HEK293 (cell line): ENCODE measurements around the gene KLK10.

ENCODE experiments used
- KLF7 ChIP-seq: fragments of 450-650 bp; formaldehyde crosslinking; IDR thresholded peaks from 2 replicates; pipeline ENCODE4 v1.5.1; 2016; ENCODE audit warnings: missing biosample characterization, missing genetic modification characterization, borderline replicate concordance
- ZNF121 ChIP-seq: fragments of 450-650 bp; formaldehyde crosslinking; IDR thresholded peaks from 2 replicates; pipeline ENCODE4 v1.5.1; 2016; ENCODE audit warnings: missing biosample characterization, missing genetic modification characterization
- ZNF324 ChIP-seq: fragments of 450-650 bp; formaldehyde crosslinking; IDR thresholded peaks from 2 replicates; pipeline ENCODE4 v1.5.1; 2016; ENCODE audit warnings: missing biosample characterization, missing genetic modification characterization
- ZNF510 ChIP-seq: fragments of 450-650 bp; formaldehyde crosslinking; IDR thresholded peaks from 2 replicates; pipeline ENCODE4 v1.5.1; 2018; ENCODE audit warnings: mild to moderate bottlenecking, missing genetic modification characterization, missing biosample characterization; ENCODE audit not compliant: insufficient replicate concordance
- ZNF701 ChIP-seq: fragments of 450-650 bp; formaldehyde crosslinking; IDR thresholded peaks from 2 replicates; pipeline ENCODE4 v1.5.1; 2016; ENCODE audit warnings: missing biosample characterization, missing genetic modification characterization
- ZNF777 ChIP-seq: fragments of 450-650 bp; formaldehyde crosslinking; IDR thresholded peaks from 2 replicates; pipeline ENCODE4 v1.5.1; 2017; ENCODE audit warnings: missing biosample characterization, missing genetic modification characterization, borderline replicate concordance
- ZNF830 ChIP-seq: fragments of 450-650 bp; IDR thresholded peaks from 2 replicates; pipeline ENCODE4 v1.5.0; 2018; ENCODE audit warnings: missing biosample characterization, missing genetic modification characterization, low read depth, mild to moderate bottlenecking, moderate library complexity
- ZSCAN16 ChIP-seq: fragments of 450-650 bp; formaldehyde crosslinking; IDR thresholded peaks from 2 replicates; pipeline ENCODE4 v1.5.1; 2016; ENCODE audit warnings: missing biosample characterization, missing genetic modification characterization
- TF ChIP-seq, protein P1 (sequence below): fragments of 450-650 bp; formaldehyde crosslinking; IDR thresholded peaks from 2 replicates; pipeline ENCODE4 v1.5.1; 2016; ENCODE audit warnings: missing biosample characterization, missing genetic modification characterization
- TF ChIP-seq, protein P2 (sequence below): fragments of 450-650 bp; formaldehyde crosslinking; IDR thresholded peaks from 2 replicates; pipeline ENCODE4 v1.5.1; 2016; ENCODE audit warnings: missing biosample characterization, missing genetic modification characterization
- TF ChIP-seq, protein P3 (sequence below): fragments of 450-650 bp; formaldehyde crosslinking; IDR thresholded peaks from 2 replicates; pipeline ENCODE4 v1.5.1; 2017; ENCODE audit warnings: missing biosample characterization, mild to moderate bottlenecking, missing genetic modification characterization, moderate library complexity

DNA sequence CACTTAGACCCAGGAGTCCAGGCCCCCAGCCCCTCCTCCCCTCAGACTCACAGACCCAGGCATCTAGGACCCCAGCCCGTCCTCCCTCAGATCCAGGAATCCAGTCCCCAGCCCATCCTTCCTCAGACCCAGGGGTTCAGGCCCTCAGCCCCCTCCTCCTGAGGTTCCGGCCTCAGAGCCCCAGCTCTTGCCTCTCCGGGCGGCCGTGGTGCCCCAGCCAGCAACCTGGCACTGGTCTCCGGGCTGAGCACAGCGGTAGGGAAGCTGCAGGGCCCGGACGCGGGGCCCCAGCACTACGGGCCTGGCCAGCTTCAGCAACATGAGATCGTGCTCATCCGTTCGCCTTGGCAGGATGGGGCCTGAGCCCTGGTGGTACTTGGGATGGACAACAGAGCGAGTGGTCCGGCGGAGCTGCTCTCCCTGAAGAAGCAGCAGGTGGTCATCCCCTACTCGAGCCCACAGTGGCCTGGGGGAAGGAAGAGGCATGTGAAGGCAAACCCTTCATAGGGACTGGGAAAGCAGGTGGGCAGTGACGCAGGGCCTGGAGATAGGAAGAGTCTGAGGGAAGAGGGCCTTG lies 3.7 kb downstream of the KLK10 start:
- no peak for TF ChIP-seq ZNF121 (tag by site-specific recombination)
- TF ChIP-seq, protein P1, sequence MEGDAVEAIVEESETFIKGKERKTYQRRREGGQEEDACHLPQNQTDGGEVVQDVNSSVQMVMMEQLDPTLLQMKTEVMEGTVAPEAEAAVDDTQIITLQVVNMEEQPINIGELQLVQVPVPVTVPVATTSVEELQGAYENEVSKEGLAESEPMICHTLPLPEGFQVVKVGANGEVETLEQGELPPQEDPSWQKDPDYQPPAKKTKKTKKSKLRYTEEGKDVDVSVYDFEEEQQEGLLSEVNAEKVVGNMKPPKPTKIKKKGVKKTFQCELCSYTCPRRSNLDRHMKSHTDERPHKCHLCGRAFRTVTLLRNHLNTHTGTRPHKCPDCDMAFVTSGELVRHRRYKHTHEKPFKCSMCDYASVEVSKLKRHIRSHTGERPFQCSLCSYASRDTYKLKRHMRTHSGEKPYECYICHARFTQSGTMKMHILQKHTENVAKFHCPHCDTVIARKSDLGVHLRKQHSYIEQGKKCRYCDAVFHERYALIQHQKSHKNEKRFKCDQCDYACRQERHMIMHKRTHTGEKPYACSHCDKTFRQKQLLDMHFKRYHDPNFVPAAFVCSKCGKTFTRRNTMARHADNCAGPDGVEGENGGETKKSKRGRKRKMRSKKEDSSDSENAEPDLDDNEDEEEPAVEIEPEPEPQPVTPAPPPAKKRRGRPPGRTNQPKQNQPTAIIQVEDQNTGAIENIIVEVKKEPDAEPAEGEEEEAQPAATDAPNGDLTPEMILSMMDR (tag by site-specific recombination), result no peak
- TF ChIP-seq ZNF510, result no peak
- TF ChIP-seq ZNF830 (tag by site-specific recombination), result no peak
- no peak for TF ChIP-seq ZNF701 (tag by site-specific recombination)
- TF ChIP-seq ZNF324 (tag by site-specific recombination), result no peak
- TF ChIP-seq ZSCAN16 (tag by site-specific recombination), result no peak
- TF ChIP-seq, protein P2, sequence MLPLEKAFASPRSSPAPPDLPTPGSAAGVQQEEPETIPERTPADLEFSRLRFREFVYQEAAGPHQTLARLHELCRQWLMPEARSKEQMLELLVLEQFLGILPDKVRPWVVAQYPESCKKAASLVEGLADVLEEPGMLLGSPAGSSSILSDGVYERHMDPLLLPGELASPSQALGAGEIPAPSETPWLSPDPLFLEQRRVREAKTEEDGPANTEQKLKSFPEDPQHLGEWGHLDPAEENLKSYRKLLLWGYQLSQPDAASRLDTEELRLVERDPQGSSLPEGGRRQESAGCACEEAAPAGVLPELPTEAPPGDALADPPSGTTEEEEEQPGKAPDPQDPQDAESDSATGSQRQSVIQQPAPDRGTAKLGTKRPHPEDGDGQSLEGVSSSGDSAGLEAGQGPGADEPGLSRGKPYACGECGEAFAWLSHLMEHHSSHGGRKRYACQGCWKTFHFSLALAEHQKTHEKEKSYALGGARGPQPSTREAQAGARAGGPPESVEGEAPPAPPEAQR, result no peak
- no peak for TF ChIP-seq ZNF777
- TF ChIP-seq, protein P3, sequence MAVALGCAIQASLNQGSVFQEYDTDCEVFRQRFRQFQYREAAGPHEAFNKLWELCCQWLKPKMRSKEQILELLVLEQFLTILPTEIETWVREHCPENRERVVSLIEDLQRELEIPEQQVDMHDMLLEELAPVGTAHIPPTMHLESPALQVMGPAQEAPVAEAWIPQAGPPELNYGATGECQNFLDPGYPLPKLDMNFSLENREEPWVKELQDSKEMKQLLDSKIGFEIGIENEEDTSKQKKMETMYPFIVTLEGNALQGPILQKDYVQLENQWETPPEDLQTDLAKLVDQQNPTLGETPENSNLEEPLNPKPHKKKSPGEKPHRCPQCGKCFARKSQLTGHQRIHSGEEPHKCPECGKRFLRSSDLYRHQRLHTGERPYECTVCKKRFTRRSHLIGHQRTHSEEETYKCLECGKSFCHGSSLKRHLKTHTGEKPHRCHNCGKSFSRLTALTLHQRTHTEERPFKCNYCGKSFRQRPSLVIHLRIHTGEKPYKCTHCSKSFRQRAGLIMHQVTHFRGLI, result no peak
- no peak for TF ChIP-seq KLF7
